ENCODE data around the gene PIK3R3. TPM values are rescaled to one million over a fixed set of nuclear protein-coding genes. Genes with fewer than 3 reads are reported as not detected.

PIK3R3 gene
- total and polyA plus RNA-seq, 9 of the 15 experiments (the other 6 are each of a cell fraction or from before 2014, with no cell fraction given) = 1.4 to 7.7 (median 4.6) TPM

- TF ChIP-seq TFE3 (CRISPR knock-in tag; IDR thresholded peaks at IDR 0.05) (no peak), C11orf30 (IDR thresholded peaks at IDR 0.05; ENCODE audit: low read depth) (no peak), ZNF778 (CRISPR knock-in tag; IDR thresholded peaks at IDR 0.05) (no peak), ZNF609 (CRISPR knock-in tag; IDR thresholded peaks at IDR 0.05; ENCODE audit: borderline replicate concordance) (no peak; the same call in 1 of the 2 replicates), COPS2 (conservative IDR thresholded peaks at IDR 0.05) (no peak), JUNB (CRISPR knock-in tag; conservative IDR thresholded peaks at IDR 0.05) (no peak), NBN (IDR thresholded peaks at IDR 0.05; ENCODE audit: low read depth) (peak; percentile 94), TBL1XR1 (IDR thresholded peaks at IDR 0.05; ENCODE audit: low read length in 2 of 2) (peak in 1 of 2 experiments; percentile 57; a peak in 2 of 4 replicates), MCM3 (IDR thresholded peaks at IDR 0.05) (peak; percentile 84), ETS1 (conservative IDR thresholded peaks at IDR 0.05; ENCODE audit: control insufficient read depth, low read depth, low read length) (no peak), ZNF780A (CRISPR knock-in tag; IDR thresholded peaks at IDR 0.05) (no peak), BACH1 (tag; IDR thresholded peaks at IDR 0.05) (0 out of 2 replicates have a peak, but pooled peaks have one; percentile 37), E2F6 (IDR thresholded peaks at IDR 0.05; ENCODE audit: borderline replicate concordance in 1 of 2, extremely low read depth in 1 of 2, insufficient read depth in 1 of 2, insufficient read length in 1 of 2, low read depth in 1 of 2, low read length in 1 of 2, poor library complexity in 1 of 2, severe bottlenecking in 1 of 2) (no peak), ZNF445 (CRISPR knock-in tag; IDR thresholded peaks at IDR 0.05; ENCODE audit: low read depth) (no peak), KDM5B (IDR thresholded peaks at IDR 0.05; ENCODE audit: insufficient replicate concordance, low read depth, low read length) (no peak), ZNF668 (CRISPR knock-in tag; IDR thresholded peaks at IDR 0.05) (no peak), RCOR1 (IDR thresholded peaks at IDR 0.05; ENCODE audit: borderline replicate concordance in 1 of 2, low read depth in 2 of 2, low read length in 2 of 2) (peak in 1 of 2 experiments; percentile 79; a peak in 2 of 4 replicates), ZC3H8 (IDR thresholded peaks at IDR 0.05) (peak; percentile 78; the same call in 1 of the 2 replicates)
These were observed 47.0 kb upstream of the PIK3R3 start (continued) for GRCh38 chr1:46179138-46180081.

All from K562 (cell line).